ENCODE data around the gene OR4C3. TPM values are rescaled to one million over a fixed set of nuclear protein-coding genes. Genes with fewer than 3 reads are reported as not detected.
"Not testable (repeated sequence)": the region's sequence is repeated elsewhere in the genome, so short reads cannot be mapped to it uniquely, and the experiment has no call there.

The OR4C3 gene
- total RNA-seq, 1 donor from 2014 or later = not detected

GRCh38 chr11:48354013-48354412 lies 29.3 kb downstream of the OR4C3 start:
- ChIA-PET POLR2A (no interaction called here), CTCF (no interaction called here)
- Mint-ChIP-seq H3K9me3 (peaks cover 3% of the 10 kb centered on the region), H3K4me1 (no peaks in the 10 kb centered on the region), H3K4me3 (no peak overlapping the region), H3K27me3 (peaks cover 2% of the 10 kb centered on the region), H3K27ac (no peak overlapping the region), H3K36me3 (ENCODE audit: low read depth) (no peaks in the 10 kb centered on the region)
- ATAC-seq (ENCODE audit: low read depth) (no peak), DNase-seq (no peak)
- intact Hi-C loops (cut with micrococcal nuclease) = no loop called here
- TF ChIP-seq CTCF (IDR thresholded peaks at IDR 0.05) = no peak

- CTCF ChIA-PET = no interaction called here
- intact Hi-C loops (cut with micrococcal nuclease) = no loop called here
- Mint-ChIP-seq H3K4me3 (no peak overlapping the region), H3K36me3 (ENCODE audit: low read depth) (no peaks in the 10 kb centered on the region), H3K27me3 (peaks cover 2% of the 10 kb centered on the region), H3K27ac (no peak overlapping the region), H3K9me3 (peaks cover 3% of the 10 kb centered on the region), H3K4me1 (no peaks in the 10 kb centered on the region)
- ATAC-seq (ENCODE audit: low read depth) (no peak), DNase-seq (no peak)
- POLR2A ChIA-PET = no interaction called here
- TF ChIP-seq CTCF (IDR thresholded peaks at IDR 0.05) = no peak
These were observed 30.0 kb downstream of the OR4C3 start for GRCh38 chr11:48354677-48355076.

GRCh38 chr11:48361289-48361688 lies 36.6 kb downstream of the OR4C3 start:
- H3K4me1 Mint-ChIP-seq; H3K9me3 Mint-ChIP-seq; H3K36me3 Mint-ChIP-seq (ENCODE audit: low read depth); DNase-seq; H3K27ac Mint-ChIP-seq; POLR2A ChIA-PET; H3K4me3 Mint-ChIP-seq; CTCF ChIA-PET; ATAC-seq (ENCODE audit: low read depth); intact Hi-C loops (cut with micrococcal nuclease); H3K27me3 Mint-ChIP-seq: not testable (repeated sequence)

GRCh38 chr11:48366365-48366764 lies 41.6 kb downstream of the OR4C3 start, which contains the start of gene OR4C5:
Gene OR4C5, minus strand, starts transcription at chr11:48366465. Its CDS starts 0 bp downstream, at chr11:48366465.
- CTCF ChIA-PET = no interaction called here
- intact Hi-C loops (cut with micrococcal nuclease) = no loop called here
- H3K27ac Mint-ChIP-seq = no peak within 1 kb of the TSS

More at GRCh38 chr11:48366365-48366764, 41.6 kb downstream of the OR4C3 start, which contains the start of gene OR4C5:
- Mint-ChIP-seq H3K9me3 (no peaks in the 10 kb centered on the region), H3K27me3 (peaks cover 2% of the 10 kb centered on the region), H3K4me3 (no peak within 1 kb of the TSS), H3K4me1 (no peaks in the 10 kb centered on the region), H3K36me3 (ENCODE audit: low read depth) (no peaks in the 10 kb centered on the region)
- POLR2A ChIA-PET = no interaction called here
- ATAC-seq (ENCODE audit: low read depth) = no peak
- TF ChIP-seq CTCF (IDR thresholded peaks at IDR 0.05) = no peak
- no peak for DNase-seq

Other genes starting within 250 kb of the OR4C3 start
- gene OR4B1, start 108.1 kb upstream of the OR4C3 start, total RNA-seq = not detected in 2 replicates
- not detected in 2 replicates for gene OR4X2, start 79.8 kb upstream of the OR4C3 start, total RNA-seq
- not detected in 2 replicates for gene OR4X1, start 61.1 kb upstream of the OR4C3 start, total RNA-seq
- not detected in 2 replicates for gene OR4S1, start 18.7 kb upstream of the OR4C3 start, total RNA-seq
- gene OR4C5, start 41.5 kb downstream of the OR4C3 start, total RNA-seq = not detected in 2 replicates
- not detected in 2 replicates for gene OR4A47, start 163.9 kb downstream of the OR4C3 start, total RNA-seq

Data from activated B cell treated with CpG ODN at 0.5 μM for 24 hours (primary cell).